GM23248 (cell line): Measurements from ENCODE around the gene ARPC5.

Experiments
- EZH2 ChIP-seq: fragments of 200-600 bp; sonication (generic); IDR thresholded peaks from 2 replicates; pipeline ENCODE4 v1.6.1; 2018; ENCODE audit warnings: antibody characterized with exemption, mild to moderate bottlenecking; ENCODE audit not compliant: insufficient read depth, poor library complexity, severe bottlenecking
- EZH2phosphoT487 ChIP-seq: fragments of 200-600 bp; sonication (generic); IDR thresholded peaks from 2 replicates; pipeline ENCODE4 v1.6.1; 2018; ENCODE audit warnings: antibody characterized with exemption, moderate library complexity, mild to moderate bottlenecking, low read depth; ENCODE audit not compliant: insufficient read depth

DNA sequence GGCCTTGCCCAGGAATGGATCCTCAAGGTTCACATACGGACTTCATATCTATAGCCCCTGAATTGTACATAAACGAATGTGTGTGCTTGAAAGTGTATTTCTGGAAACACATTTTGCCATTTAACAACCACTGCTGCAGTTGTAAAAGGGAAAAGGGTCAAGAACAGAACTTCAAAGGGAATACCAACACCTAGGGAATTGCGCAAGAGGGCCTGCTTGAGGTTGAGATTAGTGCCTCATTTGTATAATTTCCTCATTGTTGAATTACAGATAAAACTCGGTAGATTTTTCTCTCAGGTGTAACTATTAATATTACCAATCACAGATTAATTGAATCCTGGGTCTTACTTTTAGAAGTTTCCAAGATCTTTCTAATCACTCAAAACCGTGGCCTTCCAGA is 51.4 kb downstream of the ARPC5 start:
- TF ChIP-seq EZH2 (no peak), EZH2phosphoT487 (no peak)
